HUES64 (cell line): ENCODE measurements around the gene TWF2.

Experiments
- H3K27ac ChIP-seq: 2 replicates; pipeline ENCODE4 v1.7.0; 2013; ENCODE audit warnings: low read depth, low read length, inconsistent platforms
- H3K27me3 ChIP-seq: 2 replicates; pipeline ENCODE4 v1.6.1; 2013; ENCODE audit warnings: mild to moderate bottlenecking, low read length; ENCODE audit not compliant: insufficient read depth
- H3K36me3 ChIP-seq: 2 replicates; pipeline ENCODE4 v1.6.1; 2013; ENCODE audit warnings: mild to moderate bottlenecking, low read length; ENCODE audit not compliant: insufficient read depth
- H3K4me1 ChIP-seq: 2 replicates; pipeline ENCODE4 v1.6.1; 2013; ENCODE audit warnings: mild to moderate bottlenecking, low read length, moderate library complexity; ENCODE audit not compliant: insufficient read depth
- H3K4me3 ChIP-seq: 2 replicates; pipeline ENCODE4 v1.5.1; 2013; ENCODE audit warnings: mild to moderate bottlenecking, low read length, moderate library complexity
- H3K9ac ChIP-seq: 2 replicates; pipeline ENCODE4 v1.6.1; 2013; ENCODE audit warnings: mild to moderate bottlenecking, low read depth, low read length
- H3K9me3 ChIP-seq: 2 replicates; pipeline ENCODE4 v1.6.1; 2013; ENCODE audit warnings: low read depth, low read length; ENCODE audit not compliant: insufficient read depth
- WGBS: fragments of 150-250, 120-280 bp; methylation state at CpG from one replicate; pipeline ENCODE4 v1.1.7; 2013; ENCODE audit warnings: missing lambda C conversion rate; 5-methylcytosine and 5-hydroxymethylcytosine counted together

Gene TWF2

DNA sequence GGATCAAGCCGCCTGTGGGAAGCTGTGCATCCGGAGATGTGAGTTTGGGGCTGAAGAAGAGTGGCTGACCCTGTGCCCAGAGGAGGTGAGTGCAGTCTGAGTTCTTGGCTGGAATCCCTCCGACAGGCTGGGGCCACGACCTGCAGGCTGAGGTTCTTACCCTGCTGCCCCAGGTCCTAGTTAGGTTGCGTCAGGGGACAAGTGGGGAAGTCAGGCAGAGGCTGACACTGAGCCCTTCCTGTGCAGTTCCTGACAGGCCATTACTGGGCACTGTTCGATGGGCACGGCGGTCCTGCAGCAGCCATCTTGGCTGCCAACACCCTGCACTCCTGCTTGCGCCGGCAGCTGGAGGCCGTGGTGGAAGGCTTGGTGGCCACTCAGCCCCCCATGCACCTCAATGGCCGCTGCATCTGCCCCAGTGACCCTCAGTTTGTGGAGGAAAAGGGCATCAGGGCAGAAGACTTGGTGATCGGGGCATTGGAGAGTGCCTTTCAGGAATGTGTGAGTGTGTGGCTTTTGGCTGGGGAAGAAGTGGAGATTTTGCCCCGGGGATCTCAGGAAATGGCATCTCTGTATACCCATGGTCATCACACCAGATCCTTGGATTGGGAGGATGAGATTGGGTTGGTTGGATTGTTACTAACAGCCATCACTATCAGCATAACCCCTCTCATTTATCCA, 7.9 kb upstream of the TWF2 start:
- Histone ChIP-seq H3K9ac (no peak overlapping the region), H3K36me3 (peaks cover 23% of the 10 kb centered on the region), H3K27ac (no peak overlapping the region), H3K27me3 (peaks cover 38% of the 10 kb centered on the region), H3K4me1 (no peaks in the 10 kb centered on the region), H3K9me3 (no peaks in the 10 kb centered on the region), H3K4me3 (peak overlapping the region; percentile 48)
- 85% methylated on average over 14 of the region's 14 CpGs for WGBS

- 27% methylated on average over 8 of the region's 8 CpGs for WGBS
- Histone ChIP-seq H3K27ac (no peak overlapping the region), H3K9me3 (no peaks in the 10 kb centered on the region), H3K36me3 (peaks cover 17% of the 10 kb centered on the region; the same call in 1 of the 2 replicates), H3K9ac (peak overlapping the region; percentile 61), H3K4me3 (peak overlapping the region; percentile 48), H3K27me3 (peaks cover 38% of the 10 kb centered on the region), H3K4me1 (no peaks in the 10 kb centered on the region)
These were observed 7.3 kb upstream of the TWF2 start for GRCh38 chr3:52246264-52246620.

- Histone ChIP-seq H3K36me3 (peaks cover 13% of the 10 kb centered on the region; the same call in 1 of the 2 replicates), H3K4me1 (0 out of 2 replicates have a peak, but pooled peaks cover 4% of the 10 kb centered on the region), H3K27me3 (peaks cover 38% of the 10 kb centered on the region), H3K4me3 (peak within 1 kb of the TSS; percentile 48), H3K27ac (no peak within 1 kb of the TSS), H3K9ac (peak within 1 kb of the TSS; percentile 61), H3K9me3 (no peaks in the 10 kb centered on the region)
- WGBS, result 3% methylated on average over 98 of the region's 98 CpGs
These were observed 6.6 kb upstream of the TWF2 start, which contains the start of gene PPM1M for GRCh38 chr3:52245322-52246263. PPM1M (plus strand) TSS chr3:52245759; CDS start chr3:52245825, 66 bp downstream.

DNA sequence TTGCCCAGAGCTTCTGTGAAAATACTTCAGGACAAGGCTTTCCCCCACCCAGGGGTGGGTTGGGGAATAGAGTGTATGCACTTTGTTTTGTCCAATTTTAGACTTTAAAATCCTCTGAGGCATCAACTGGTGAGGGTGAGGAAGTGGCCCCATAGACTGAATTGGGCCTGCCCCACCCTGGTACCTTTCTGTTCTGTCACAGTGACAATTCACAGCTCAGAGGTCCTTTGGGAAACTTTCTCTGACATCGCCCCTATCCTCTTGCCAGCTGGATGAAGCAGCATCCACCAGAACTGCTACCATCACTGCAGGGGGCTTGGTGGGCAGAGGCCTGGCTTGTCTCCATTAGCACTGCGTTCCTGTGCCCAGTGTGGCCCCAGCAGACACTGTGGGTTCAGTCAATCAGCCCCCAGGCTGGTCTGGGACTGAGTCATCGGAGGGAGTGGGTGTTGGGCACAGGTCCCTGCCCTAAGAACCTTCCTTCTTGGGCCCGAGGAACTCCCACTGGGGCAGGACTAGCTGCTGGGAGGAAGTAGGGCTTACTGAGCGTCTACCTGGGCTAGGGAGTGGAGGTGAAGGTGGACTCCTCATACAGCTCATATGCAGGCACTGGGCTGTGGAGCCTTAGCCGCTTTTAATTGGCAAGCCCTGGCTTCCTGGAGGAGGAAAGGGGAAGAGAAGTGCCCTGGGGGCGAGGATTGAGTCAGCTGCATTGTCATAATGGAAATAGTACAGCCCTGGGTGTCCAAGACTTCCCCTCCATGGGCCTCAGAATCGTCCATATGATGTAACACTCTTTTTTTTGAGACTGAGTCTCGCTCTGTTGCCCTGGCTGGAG, 5.1 kb upstream of the TWF2 start:
- Histone ChIP-seq H3K9ac (no peak overlapping the region), H3K27ac (no peak overlapping the region), H3K27me3 (peaks cover 38% of the 10 kb centered on the region), H3K4me3 (no peak overlapping the region), H3K36me3 (0 out of 2 replicates have a peak, but pooled peaks cover 1% of the 10 kb centered on the region), H3K9me3 (no peaks in the 10 kb centered on the region), H3K4me1 (0 out of 2 replicates have a peak, but pooled peaks cover 4% of the 10 kb centered on the region)
- 80% methylated on average over 9 of the region's 9 CpGs for WGBS

DNA sequence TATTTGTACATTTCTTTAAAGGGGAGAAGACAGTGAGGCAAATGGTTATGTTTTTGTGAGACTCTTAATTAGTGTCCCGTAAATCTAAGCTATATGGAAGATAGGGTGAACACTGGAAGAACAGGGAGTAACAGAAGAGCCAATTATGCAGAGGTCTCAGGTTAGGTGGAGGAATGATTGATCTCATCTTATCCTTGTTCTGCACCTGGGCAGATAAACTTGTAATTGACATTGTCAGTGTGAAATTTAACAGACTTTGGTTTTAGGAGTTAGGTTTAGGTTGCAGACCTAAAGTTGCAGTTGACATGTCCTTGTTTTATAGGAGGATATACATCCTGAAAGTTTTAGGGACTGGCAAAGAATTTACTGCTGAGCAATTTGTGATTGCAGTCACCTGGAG, 3.1 kb upstream of the TWF2 start:
- no peak overlapping the region for H3K27ac ChIP-seq
- no peaks in the 10 kb centered on the region for H3K36me3 ChIP-seq
- no peaks in the 10 kb centered on the region for H3K9me3 ChIP-seq
- H3K4me3 ChIP-seq, result no peak overlapping the region
- H3K27me3 ChIP-seq, result peaks cover 34% of the 10 kb centered on the region
- H3K4me1 ChIP-seq, result peaks cover 18% of the 10 kb centered on the region
- H3K9ac ChIP-seq, result no peak overlapping the region
- 91% methylated on average over 1 of the region's 1 CpG for WGBS

- Histone ChIP-seq H3K27ac (no peak overlapping the region), H3K9ac (no peak overlapping the region), H3K4me1 (peaks cover 23% of the 10 kb centered on the region)
These were observed 2.0 kb upstream of the TWF2 start for GRCh38 chr3:52240886-52241370.

DNA sequence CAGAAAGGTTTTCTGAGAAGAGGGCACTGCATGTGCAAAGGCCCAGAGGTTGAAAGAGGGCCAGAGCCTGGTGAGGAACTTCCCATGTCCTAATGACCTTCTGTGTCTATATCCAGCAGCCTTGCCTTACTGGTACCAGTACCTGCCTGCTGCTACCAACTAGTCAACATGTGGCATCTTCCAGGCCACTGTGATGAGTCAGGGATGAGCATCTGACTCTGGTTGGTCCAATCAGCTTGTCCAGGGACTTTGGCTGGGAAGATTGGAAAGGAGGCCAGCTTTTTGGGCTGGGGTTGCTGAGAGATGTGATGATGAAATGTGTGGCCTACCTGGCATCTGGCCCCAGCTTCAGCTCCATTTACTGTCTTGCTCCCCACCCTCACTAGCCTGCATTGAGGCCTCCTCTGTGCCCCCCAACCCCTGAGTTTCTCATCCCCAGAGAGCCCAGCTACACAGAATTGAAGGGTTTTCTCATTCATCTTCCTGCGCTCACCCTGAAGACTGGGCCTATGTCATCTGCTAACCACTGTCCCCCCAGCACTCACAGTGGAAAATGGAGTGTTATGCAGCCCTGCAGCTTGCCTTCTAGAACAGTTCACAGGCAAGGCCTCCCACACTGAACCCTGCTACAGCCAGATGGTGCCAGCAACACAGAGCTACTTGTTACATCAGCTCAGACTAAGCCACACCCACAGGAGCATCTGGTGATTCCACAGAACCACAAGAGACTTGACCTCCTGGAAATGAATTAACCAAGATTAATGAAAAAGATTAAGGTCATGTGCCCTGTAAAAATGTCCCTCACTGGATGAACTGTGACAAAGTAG, 1.3 kb upstream of the TWF2 start:
- H3K4me3 ChIP-seq, result peak overlapping the region; percentile 89
- H3K36me3 ChIP-seq, result no peaks in the 10 kb centered on the region
- H3K9ac ChIP-seq, result no peak overlapping the region
- peaks cover 17% of the 10 kb centered on the region for H3K27me3 ChIP-seq
- H3K4me1 ChIP-seq, result peaks cover 23% of the 10 kb centered on the region
- no peak overlapping the region for H3K27ac ChIP-seq
- no peaks in the 10 kb centered on the region for H3K9me3 ChIP-seq
- WGBS, result 92% methylated on average over 1 of the region's 1 CpG

More at GRCh38 chr3:52240886-52241370, 2.0 kb upstream of the TWF2 start:
- 95% methylated on average over 4 of the region's 4 CpGs for WGBS
- Histone ChIP-seq H3K4me3 (no peak overlapping the region), H3K27me3 (peaks cover 23% of the 10 kb centered on the region), H3K36me3 (no peaks in the 10 kb centered on the region), H3K9me3 (no peaks in the 10 kb centered on the region)

GRCh38 chr3:52238193-52238760, 681 bp downstream of the TWF2 start:
- 15% methylated on average over 11 of the region's 11 CpGs for WGBS

DNA sequence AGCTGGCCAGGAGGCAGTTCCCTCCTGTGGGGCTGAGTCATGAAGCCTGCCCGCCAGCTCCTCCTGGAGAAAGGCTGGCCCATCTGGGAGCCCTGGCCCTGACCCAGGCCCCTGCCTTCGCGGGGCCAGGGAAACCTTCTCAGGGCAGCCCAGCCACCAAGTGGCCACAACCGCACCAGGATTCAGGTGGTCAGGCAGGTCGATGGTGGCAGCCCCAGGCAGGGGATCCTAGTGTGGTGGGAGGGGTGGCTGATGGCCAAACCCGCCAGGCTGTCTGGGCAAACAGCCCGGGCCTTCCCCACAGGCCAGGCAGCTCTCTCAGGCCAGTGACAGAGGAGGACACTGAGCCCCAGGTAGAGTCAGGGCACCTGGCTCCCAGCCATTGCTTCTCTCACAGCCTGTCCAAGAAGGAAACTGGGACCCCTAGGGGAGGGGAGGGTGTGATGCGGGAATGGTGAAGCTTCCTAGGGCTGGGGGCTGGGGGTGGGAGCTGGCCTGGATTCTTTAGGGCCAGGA, 1.2 kb downstream of the TWF2 start:
- Histone ChIP-seq H3K36me3 (no peaks in the 10 kb centered on the region), H3K4me3 (peak overlapping the region; percentile 89), H3K9me3 (no peaks in the 10 kb centered on the region), H3K4me1 (peaks cover 23% of the 10 kb centered on the region), H3K27me3 (no peaks in the 10 kb centered on the region), H3K9ac (peak overlapping the region; percentile 3; the same call in 1 of the 2 replicates), H3K27ac (peak overlapping the region; percentile 54; the same call in 1 of the 2 replicates)
- WGBS, result 33% methylated on average over 8 of the region's 8 CpGs

More at GRCh38 chr3:52238193-52238760, 681 bp downstream of the TWF2 start:
- Histone ChIP-seq H3K27me3 (no peaks in the 10 kb centered on the region), H3K4me1 (peaks cover 23% of the 10 kb centered on the region), H3K4me3 (peak overlapping the region; percentile 89), H3K9ac (no peak overlapping the region), H3K9me3 (no peaks in the 10 kb centered on the region), H3K36me3 (no peaks in the 10 kb centered on the region), H3K27ac (no peak overlapping the region; the same call in 1 of the 2 replicates)
